NCI-H69 (cell line): ENCODE measurements around the gene ZSCAN9.

ENCODE experiments used
- DNase-seq: peaks from one replicate; lab custom pipeline; 2025; lab: John Stamatoyannopoulos, UW

The ZSCAN9 gene

DNA sequence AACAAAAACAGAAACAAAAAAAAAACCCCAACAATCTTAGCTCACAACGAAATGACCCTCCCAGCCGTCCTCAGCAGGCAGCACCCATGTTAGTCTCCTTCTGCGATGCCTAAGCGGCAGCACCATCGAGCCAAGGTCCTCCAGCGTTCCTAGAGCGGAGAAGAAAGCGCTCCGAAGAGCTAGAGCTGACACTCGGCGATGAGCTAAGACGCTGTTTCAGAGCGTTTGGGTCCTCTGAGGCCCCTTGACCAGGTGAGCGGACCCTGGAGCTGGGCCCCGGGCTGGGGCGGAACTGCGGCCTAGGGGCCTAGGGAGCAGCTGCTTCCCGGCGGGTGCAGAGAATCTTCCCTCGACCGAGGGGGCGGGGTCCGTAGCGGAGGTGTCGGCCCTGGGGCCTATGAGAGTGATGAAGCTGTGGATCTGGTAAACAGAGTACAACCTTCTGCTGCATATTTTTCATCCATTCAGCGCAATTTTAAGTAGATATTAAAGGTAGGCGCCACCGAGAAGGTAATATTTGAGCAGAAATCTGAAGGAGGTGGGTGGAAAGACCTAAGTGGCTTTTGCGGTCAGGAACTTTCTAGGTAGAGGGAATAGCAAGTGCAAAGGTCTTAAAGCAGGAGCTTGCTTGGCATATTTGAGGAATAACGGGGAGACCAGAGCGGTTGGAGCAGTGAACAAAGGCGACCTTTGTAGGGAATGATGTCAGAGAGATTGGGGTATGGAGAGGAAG is 42.1 kb downstream of the ZSCAN9 start, which contains the start of gene ZSCAN26:
Gene ZSCAN26 (plus strand): TSS at position 182 of the 733 bp plus-strand sequence. CDS start 4,777 bp downstream, outside the sequence.
- DNase-seq, result peak; percentile 94

DNA sequence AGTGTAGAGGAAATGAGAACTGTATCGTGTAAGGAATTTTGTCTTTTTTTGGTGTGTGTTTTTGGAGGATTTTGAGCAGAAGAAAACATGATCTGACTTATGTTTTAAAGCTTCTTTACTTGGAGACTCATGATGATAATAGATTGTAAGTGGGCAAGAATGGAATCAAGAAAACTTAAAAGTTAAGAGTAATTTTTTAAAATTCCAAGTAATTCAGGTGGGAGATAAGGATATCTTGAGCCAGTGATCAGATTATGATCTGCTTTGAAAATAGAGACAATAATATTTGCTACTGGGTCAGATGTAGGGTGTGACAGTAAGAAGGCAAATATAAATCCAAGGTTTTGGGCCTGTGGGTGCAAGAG is 42.6 kb downstream of the ZSCAN9 start:
- DNase-seq, result no peak

DNA sequence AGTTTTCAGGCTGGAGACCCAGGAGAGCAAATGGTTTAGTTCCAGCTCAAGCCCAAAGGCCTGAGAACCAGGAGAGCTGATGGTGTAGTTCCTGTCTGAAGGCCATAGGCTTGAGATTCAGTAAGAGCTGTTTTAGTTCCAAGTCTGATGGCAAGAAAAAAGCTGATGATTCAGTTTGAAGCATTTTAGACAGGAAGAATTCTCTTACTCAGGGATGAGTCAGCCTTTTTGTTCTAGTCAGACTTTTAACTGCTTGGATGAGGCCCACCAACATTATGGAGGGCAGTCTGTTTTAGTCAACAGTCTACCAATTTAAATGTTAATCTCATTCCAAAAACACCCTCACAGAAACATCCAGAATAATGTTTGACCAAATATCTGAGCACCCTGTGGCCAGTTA is 44.4 kb downstream of the ZSCAN9 start:
- no peak for DNase-seq

DNA sequence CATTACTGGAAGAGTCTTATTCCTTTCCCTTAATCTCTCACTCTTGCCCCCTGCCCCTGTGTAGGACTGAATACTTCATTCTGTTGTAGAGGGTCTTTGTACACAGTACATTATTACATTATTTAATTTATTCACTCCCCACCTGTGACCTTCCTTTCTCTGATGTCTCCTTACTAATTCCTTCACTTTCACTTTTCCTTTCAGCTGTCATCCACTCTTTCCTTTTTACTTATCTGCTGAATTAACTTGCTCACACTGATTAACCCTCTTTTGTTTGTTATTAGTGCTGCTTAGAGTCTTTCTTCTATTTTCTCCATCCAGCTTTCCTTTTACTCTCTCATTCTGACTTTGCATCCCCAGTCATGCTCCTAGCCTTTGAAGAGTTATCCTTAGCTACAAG is 49.8 kb downstream of the ZSCAN9 start:
- DNase-seq, result no peak

DNA sequence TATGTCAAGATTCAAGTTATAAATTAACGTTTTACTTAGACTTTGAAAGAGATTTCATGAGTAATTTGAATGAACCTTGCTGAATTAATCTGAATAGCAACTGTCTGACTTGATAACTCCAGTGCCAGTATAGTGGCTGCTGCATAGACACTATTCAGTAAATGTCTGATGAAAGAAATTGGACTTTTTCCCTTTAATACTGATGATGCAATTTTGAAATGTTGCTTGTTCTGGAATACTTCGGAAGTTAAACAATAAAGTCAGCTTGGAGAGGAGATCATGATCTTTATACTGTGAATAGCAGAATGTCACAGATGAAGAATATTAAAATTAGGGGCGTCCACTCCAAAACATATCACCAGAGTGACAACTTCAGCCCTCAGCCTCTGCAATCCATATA is 52.7 kb downstream of the ZSCAN9 start:
- no peak for DNase-seq

DNA sequence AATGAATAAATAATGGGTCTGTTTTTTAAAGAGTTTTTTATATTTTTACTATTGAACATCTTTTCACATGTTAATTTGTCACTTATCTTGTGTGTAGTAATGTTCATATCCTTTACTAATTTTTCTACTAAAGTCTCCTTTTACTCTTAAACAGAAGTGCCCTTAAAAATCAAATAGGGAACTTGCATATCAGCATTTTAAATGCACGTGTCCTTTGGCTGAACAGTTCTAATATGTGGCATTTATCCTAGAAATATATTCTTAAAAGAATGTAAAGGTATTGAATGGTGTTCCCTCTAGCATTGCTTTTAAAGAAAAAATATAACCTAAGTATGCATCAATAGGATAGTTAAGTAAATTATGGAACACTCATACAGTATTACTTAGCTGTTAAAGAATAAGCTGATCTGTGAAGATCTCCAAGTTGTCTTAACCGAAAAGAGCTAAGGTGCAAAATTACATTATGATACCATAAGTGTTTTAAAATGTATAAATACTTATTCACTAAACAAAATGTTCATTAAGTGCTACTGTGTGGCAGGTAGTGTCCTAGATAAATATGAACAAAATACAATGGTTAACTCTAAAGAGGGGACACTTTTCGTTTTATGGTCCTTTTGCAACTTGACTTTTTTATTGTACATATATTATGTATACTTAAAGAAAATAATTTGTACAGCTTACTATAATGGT is 55.7 kb downstream of the ZSCAN9 start:
- DNase-seq, result no peak

DNA sequence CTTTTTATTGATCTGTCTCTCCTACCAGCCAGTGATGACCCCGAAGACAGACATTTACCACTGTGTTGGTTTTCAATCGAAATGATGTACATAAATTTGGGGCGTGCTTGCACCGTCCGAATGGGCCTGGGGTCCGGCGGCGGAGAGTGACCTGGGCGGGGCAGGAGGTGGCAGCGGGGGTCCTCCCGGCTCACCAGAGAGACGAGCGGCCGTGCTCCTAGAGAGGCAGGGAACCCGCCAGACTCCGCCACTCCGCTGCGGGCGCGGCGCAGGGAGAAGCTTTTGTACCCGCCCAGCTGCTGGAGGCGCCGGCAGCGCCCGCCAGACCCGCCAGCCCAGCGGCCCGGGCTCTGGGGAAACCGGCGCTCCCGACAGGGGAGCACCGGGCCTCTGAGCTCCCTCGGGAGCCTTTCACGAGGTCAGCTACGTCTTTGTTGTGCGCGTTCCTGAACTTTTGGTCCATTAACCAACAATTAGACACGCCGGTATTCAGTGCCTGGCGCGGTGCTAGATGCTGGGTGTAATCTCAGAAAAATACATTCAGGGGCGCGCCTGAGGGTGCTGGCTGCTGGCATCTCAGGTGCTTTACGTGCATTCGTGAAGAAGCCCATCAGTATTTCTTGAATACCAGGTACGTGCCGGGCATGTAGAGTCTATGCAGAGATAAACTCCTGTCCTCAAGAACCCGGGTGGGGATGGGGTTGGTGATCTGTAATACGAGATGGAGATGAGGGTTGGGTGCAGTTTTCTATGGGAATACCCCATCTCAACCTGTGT is 56.4 kb downstream of the ZSCAN9 start, which contains the start of gene PGBD1:
Gene PGBD1 (plus strand): TSS at position 285 of the 777 bp plus-strand sequence. CDS start 2,242 bp downstream, outside the sequence.
- DNase-seq, result peak; percentile 95

DNA sequence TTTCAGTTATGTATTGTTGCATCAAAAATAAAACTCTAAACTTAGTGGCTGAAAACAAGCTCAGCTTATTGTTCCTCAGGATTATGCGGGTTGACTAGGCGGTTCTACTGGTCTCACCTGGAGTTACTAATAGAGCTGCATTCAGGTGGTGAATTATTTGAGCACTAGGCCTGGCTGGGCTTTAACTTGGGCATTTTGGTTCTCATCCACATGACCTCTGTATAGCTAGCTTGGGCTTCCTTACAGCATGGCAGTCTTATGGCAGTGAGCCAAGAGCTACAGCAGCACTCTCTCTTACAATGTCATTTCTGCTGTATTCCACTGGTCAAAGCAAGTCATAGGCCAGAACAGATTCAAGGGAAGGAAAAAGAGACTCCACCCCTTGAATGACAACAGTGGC is 57.9 kb downstream of the ZSCAN9 start:
- peak; percentile 7 for DNase-seq
